ENCODE results near the gene B3GNT2.

Gene B3GNT2

DNA sequence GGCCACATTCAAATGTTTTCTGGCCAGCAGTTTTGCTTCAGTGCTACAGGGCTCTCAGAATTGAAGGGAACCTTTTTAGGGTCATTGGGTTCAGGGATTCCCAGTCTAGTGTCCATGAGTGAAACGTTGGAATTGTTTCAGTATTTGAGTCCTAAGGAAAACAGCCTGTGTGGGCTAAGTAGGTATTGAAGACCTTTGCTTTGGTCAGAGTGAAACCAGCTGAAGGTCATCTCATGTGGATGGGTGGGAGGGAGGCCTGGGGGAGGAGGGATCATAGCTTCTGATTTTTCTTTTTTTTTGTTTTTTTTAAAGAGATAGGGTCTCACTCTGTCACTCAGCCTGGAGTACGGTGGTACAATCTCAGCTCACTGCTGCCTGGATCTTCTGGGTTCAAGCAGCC is 20.2 kb downstream of the B3GNT2 start:
- H3K4me3 ChIP-seq (ENCODE audit: low read depth, low read length) = no peak overlapping the region
- TF ChIP-seq, protein P1, sequence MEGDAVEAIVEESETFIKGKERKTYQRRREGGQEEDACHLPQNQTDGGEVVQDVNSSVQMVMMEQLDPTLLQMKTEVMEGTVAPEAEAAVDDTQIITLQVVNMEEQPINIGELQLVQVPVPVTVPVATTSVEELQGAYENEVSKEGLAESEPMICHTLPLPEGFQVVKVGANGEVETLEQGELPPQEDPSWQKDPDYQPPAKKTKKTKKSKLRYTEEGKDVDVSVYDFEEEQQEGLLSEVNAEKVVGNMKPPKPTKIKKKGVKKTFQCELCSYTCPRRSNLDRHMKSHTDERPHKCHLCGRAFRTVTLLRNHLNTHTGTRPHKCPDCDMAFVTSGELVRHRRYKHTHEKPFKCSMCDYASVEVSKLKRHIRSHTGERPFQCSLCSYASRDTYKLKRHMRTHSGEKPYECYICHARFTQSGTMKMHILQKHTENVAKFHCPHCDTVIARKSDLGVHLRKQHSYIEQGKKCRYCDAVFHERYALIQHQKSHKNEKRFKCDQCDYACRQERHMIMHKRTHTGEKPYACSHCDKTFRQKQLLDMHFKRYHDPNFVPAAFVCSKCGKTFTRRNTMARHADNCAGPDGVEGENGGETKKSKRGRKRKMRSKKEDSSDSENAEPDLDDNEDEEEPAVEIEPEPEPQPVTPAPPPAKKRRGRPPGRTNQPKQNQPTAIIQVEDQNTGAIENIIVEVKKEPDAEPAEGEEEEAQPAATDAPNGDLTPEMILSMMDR (IDR thresholded peaks at IDR 0.05; ENCODE audit: borderline replicate concordance, insufficient read depth, low read depth, low read length) = no peak

DNA sequence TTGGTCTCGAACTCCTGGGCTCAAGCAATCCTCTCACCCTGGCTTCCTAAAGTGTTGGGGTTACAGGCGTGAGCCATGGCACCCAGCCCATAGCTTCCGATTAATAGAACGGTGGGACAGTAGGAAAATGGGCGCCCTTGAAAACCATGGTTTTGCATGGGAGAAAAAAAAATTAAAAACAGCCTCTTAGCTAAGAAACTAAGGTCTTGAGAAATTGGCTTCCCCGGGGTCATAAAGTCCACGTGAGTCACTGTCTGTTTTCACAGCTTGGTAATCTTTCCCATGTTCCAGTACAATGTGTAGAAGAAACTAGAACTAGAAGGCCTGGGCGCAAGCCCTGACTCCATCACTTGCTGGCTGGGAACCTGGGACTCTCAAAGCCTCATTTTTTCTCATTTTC is 20.7 kb downstream of the B3GNT2 start:
- H3K4me3 ChIP-seq (ENCODE audit: low read depth, low read length) = no peak overlapping the region
- TF ChIP-seq, protein P1 (IDR thresholded peaks at IDR 0.05; ENCODE audit: borderline replicate concordance, insufficient read depth, low read depth, low read length) = no peak

DNA sequence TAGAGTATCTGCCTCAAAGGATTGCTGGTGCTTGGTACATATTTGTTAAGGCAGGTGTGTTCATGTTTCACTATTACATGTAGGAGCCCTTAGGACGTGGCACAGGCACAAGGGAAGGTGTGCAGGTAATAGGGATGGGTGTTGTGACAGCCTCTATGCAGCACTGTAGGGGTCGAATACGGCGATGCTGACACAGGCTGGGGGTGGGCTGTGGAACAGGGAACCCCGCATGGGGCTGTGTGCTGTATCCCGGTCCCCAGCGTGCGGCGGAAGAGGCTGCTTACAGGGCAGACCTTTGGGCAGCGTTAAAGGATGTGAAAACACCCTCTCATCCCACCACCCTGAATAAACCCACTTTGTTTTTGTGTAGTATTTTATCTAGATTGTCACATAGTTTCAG is 21.5 kb downstream of the B3GNT2 start:
- TF ChIP-seq, protein P1 (IDR thresholded peaks at IDR 0.05; ENCODE audit: borderline replicate concordance, insufficient read depth, low read depth, low read length) = no peak
- H3K4me3 ChIP-seq (ENCODE audit: low read depth, low read length) = no peak overlapping the region

DNA sequence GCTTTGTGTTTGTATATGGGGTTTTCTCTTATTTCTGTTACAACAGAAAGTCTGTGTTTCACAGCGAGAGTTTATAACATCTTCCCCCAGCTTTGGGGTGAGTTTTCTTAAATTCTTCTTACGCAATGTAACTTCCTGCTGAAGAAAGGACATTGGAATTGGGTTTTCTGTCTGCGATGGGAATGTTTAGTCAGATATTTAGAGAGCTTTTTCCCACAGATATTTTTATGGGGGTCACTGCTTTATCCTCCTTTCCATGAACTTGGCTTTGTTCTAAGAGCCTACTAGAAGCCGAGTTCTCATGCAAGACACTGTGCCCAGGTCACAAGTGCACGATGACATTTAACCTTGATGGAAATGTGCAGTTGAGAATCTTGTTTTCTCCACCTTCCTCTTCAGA is 22.1 kb downstream of the B3GNT2 start:
- TF ChIP-seq, protein P1 (IDR thresholded peaks at IDR 0.05; ENCODE audit: borderline replicate concordance, insufficient read depth, low read depth, low read length) = no peak
- no peak overlapping the region for H3K4me3 ChIP-seq (ENCODE audit: low read depth, low read length)

DNA sequence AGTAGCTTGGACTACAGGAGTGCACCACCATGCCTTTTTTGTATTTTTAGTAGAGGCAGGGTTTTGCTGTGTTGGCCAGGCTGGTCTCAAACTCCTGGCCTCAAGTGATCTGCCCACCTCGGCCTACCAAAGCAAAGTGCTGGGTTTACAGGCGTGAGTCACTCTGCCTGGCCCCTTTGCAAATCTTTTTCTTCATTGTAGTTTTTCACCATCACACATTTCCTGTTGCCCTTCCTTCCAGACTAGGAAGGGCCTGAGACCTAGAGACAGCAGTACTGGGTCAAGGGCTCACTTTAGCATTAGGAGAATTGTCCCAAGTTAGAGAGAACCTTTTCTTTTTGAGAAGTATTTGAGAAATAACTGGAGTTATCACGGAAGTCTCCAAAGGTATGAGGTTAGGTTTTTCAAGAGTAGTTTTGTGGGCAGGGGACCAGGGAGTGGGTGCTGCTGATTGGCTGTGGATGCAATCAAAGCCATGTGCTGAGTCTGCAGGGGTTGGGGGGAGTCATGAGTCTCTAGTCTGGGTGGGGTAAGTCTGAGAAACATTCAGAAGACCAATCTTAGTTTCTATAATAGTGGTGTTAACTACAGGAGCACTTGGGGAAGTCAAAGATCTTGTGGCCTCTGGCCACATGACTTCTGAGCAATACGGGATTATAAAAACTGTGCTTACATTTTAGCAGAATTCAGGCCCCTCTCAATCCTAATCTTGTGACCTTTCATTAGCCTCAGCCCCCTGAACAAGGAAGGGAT is 23.7 kb downstream of the B3GNT2 start:
- TF ChIP-seq, protein P1 (IDR thresholded peaks at IDR 0.05; ENCODE audit: borderline replicate concordance, insufficient read depth, low read depth, low read length) = no peak

DNA sequence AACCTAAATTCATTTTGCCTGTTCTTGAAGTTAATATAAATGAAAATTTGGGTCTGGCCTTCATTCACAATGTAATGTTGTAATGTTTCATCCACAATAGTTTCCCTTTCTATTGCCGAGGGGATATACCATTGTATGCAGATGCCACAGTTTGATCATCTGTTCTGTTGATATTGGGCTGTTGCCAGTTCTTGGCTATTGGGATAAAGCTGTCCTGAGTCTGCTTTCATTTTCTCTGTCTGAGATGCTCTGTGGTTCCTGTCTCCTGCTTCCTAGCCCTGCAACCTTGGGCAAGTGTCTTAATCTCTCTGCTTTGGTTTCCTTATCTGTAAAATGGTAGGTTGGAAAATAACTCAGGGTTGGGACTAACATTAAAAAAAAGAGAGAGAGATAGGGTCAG is 25.2 kb downstream of the B3GNT2 start:
- TF ChIP-seq, protein P1 (IDR thresholded peaks at IDR 0.05; ENCODE audit: borderline replicate concordance, insufficient read depth, low read depth, low read length) = no peak
- H3K4me3 ChIP-seq (ENCODE audit: low read depth, low read length) = no peak overlapping the region

More for the DNA sequence above, 23.7 kb downstream of the B3GNT2 start:
- no peak overlapping the region for H3K4me3 ChIP-seq (ENCODE audit: low read depth, low read length)

DNA sequence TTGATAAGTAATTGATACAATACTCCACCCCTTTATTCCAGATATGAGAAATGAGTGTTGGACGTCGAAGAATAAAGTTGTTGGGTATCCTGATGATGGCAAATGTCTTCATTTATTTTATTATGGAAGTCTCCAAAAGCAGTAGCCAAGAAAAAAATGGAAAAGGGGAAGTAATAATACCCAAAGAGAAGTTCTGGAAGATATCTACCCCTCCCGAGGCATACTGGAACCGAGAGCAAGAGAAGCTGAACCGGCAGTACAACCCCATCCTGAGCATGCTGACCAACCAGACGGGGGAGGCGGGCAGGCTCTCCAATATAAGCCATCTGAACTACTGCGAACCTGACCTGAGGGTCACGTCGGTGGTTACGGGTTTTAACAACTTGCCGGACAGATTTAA is 26.3 kb downstream of the B3GNT2 start:
- H3K4me3 ChIP-seq (ENCODE audit: low read depth, low read length) = no peak overlapping the region
- TF ChIP-seq, protein P1 (IDR thresholded peaks at IDR 0.05; ENCODE audit: borderline replicate concordance, insufficient read depth, low read depth, low read length) = no peak
